Retinal pigment epithelial cell (primary cell): ENCODE results near the gene CLSTN2.

Experiments used
- DNase-seq: peaks from one replicate; pipeline ENCODE4 v3.0.0-alpha.2; 2010; ENCODE audit warnings: low read depth
- H3K4me3 ChIP-seq: 2 replicates; pipeline ENCODE4 v1.5.1; 2011; ENCODE audit warnings: mild to moderate bottlenecking, low read length, control low read depth, moderate library complexity
- TF ChIP-seq, protein P1 (sequence below): conservative IDR thresholded peaks from 2 replicates; pipeline ENCODE4 v1.5.1; 2011; ENCODE audit warnings: low read depth, low read length, control low read depth, inconsistent platforms

Gene CLSTN2

DNA sequence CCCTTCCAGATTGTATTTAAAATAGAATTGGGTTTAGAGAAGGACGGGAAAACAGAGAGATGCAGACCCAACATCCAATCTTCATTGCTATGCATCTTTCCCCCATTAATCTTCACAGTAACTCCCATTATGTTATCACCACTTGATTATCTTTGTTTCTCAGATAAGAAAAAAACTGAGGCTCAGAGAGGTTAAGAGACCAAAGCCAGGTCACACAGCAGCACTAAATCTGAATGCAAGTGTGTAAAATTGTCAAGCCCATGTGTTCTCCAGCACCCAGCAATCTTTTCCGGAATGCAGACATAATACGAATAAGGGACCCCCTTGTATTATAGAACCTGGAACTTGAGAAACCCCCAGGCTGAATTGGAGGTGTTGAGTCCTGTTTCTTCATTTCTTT, 662.4 kb downstream of the CLSTN2 start:
- DNase-seq, result no peak
- TF ChIP-seq, protein P1, sequence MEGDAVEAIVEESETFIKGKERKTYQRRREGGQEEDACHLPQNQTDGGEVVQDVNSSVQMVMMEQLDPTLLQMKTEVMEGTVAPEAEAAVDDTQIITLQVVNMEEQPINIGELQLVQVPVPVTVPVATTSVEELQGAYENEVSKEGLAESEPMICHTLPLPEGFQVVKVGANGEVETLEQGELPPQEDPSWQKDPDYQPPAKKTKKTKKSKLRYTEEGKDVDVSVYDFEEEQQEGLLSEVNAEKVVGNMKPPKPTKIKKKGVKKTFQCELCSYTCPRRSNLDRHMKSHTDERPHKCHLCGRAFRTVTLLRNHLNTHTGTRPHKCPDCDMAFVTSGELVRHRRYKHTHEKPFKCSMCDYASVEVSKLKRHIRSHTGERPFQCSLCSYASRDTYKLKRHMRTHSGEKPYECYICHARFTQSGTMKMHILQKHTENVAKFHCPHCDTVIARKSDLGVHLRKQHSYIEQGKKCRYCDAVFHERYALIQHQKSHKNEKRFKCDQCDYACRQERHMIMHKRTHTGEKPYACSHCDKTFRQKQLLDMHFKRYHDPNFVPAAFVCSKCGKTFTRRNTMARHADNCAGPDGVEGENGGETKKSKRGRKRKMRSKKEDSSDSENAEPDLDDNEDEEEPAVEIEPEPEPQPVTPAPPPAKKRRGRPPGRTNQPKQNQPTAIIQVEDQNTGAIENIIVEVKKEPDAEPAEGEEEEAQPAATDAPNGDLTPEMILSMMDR, result no peak
- no peak overlapping the region for H3K4me3 ChIP-seq

DNA sequence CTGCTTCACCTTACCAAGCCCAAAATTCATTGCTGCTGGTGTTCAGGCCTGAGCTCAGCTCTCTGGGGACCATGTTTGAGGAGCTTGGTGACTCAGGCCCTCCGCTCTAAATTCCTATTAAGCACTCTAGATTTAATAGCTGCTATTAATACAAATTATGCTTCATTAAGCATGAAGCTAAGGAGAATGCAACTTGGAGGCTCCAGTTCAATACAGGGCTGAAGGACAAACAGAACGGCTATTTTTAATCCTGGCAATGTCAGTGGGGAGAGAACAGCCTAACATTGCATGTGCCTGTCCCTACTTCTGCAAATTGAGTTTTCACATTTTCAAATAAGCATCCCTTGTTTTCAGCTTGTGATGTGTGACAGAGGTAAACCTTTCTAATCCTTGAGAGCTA, 662.8 kb downstream of the CLSTN2 start:
- TF ChIP-seq, protein P1, result no peak
- DNase-seq, result no peak
- H3K4me3 ChIP-seq, result no peak overlapping the region

DNA sequence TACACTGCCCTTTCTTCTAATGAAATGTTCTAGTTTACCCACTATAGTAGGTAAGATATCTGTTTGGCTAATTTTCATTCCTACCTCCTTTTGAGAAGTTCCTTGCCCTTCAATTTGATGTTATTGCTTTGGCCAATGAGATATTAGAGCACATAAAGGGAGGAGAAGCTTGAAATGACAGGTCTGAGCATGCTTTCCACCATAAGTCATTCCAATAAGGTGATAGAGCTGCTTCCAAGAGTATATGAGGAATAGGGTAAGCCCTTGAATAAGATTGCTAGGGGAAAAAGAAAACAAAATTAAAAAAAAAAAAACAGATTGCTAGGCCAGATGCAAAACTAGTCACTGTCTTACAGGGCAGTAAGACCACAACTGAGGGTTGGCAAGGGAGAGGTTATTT, 664.0 kb downstream of the CLSTN2 start:
- no peak overlapping the region for H3K4me3 ChIP-seq
- TF ChIP-seq, protein P1, result no peak
- DNase-seq, result no peak

DNA sequence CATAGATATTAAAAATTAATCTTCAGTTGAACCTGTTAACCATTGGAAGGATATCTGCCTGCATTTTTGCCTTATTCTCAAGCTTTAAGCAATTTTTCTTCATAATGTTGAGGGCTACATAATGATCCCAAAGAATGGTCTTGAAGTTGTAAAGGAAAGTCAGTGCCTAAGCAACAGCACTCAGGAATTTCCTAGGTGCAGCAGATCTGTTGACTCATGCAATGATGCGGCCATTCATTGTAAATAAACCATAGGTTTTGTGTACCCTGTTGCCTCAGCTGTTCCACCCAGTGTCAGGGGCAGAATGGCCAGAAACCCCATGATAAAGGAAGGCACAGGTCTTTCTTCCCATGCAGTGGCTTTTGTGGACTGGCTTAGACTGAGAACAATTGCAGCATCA, 664.5 kb downstream of the CLSTN2 start:
- H3K4me3 ChIP-seq, result no peak overlapping the region
- no peak for DNase-seq
- TF ChIP-seq, protein P1, result no peak

DNA sequence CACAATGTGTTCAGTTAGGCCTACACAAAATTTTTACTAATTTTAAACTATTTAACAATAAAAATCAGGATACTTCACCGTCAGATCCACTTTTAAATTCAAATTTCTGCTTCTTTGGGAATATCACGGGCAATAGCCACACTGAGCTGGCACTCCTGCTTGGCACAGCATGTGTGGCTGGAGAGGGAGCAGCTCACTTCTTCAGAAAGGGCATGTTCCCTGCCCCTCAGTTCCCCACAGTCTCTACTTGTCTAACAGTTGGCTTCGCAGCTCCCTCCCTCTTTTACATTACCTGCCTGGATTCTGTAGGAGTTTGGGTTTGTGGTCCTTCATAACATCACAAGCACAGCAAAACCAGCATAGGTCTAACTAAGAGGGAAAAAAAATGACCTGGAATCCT, 666.9 kb downstream of the CLSTN2 start:
- DNase-seq, result no peak
- TF ChIP-seq, protein P1, result no peak
- no peak overlapping the region for H3K4me3 ChIP-seq

DNA sequence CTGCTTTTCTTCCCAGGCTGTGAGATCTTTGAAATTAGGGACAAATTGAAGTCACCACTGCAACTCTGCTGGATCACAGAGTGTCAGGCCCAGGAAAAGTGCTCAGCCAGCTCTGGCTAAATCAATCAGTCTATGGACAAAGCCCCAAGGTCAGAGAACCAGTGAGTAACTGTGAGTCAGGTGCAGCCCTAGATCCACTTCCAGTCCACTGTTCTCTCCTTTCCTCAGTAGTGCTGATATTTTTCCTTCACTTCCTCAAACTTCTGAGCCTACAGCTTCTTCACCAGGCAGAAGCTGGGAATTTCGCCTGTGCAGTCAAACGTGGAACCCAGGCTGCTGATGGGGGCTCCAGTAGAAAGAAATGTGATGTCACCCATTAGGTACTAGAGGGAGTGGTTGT, 667.8 kb downstream of the CLSTN2 start:
- no peak for DNase-seq
- H3K4me3 ChIP-seq, result no peak overlapping the region
- TF ChIP-seq, protein P1, result no peak

DNA sequence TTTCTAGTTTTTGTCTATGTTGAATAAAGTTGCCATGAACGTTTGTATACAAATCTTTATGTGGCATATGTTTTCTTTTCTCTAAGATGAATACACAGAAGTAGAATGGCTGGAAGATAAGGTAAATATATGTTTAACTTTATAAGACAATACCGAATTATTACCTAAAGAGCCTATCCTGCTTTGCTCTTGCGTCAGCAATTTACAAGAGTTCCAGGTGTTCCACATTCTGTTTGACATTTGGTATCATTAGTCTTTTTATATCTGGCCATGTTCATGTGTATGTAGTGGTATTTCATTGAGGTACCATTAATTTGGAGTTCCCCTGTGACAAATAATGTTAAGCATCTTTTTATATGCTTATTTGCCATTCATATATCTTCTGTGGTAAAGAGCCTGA, 668.8 kb downstream of the CLSTN2 start:
- TF ChIP-seq, protein P1, result no peak
- H3K4me3 ChIP-seq, result no peak overlapping the region
- DNase-seq, result no peak
